ENCODE measurements around the gene WDR59. TPM values are rescaled to one million over a fixed set of nuclear protein-coding genes. Genes with fewer than 3 reads are reported as not detected.
"Not testable (repeated sequence)": the region's sequence is repeated elsewhere in the genome, so short reads cannot be mapped to it uniquely, and the experiment has no call there.

WDR59 gene, protein sequence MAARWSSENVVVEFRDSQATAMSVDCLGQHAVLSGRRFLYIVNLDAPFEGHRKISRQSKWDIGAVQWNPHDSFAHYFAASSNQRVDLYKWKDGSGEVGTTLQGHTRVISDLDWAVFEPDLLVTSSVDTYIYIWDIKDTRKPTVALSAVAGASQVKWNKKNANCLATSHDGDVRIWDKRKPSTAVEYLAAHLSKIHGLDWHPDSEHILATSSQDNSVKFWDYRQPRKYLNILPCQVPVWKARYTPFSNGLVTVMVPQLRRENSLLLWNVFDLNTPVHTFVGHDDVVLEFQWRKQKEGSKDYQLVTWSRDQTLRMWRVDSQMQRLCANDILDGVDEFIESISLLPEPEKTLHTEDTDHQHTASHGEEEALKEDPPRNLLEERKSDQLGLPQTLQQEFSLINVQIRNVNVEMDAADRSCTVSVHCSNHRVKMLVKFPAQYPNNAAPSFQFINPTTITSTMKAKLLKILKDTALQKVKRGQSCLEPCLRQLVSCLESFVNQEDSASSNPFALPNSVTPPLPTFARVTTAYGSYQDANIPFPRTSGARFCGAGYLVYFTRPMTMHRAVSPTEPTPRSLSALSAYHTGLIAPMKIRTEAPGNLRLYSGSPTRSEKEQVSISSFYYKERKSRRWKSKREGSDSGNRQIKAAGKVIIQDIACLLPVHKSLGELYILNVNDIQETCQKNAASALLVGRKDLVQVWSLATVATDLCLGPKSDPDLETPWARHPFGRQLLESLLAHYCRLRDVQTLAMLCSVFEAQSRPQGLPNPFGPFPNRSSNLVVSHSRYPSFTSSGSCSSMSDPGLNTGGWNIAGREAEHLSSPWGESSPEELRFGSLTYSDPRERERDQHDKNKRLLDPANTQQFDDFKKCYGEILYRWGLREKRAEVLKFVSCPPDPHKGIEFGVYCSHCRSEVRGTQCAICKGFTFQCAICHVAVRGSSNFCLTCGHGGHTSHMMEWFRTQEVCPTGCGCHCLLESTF
- 10 to 100 TPM; 14.3 to 16.5 (median 14.6) TPM for polyA plus RNA-seq

DNA sequence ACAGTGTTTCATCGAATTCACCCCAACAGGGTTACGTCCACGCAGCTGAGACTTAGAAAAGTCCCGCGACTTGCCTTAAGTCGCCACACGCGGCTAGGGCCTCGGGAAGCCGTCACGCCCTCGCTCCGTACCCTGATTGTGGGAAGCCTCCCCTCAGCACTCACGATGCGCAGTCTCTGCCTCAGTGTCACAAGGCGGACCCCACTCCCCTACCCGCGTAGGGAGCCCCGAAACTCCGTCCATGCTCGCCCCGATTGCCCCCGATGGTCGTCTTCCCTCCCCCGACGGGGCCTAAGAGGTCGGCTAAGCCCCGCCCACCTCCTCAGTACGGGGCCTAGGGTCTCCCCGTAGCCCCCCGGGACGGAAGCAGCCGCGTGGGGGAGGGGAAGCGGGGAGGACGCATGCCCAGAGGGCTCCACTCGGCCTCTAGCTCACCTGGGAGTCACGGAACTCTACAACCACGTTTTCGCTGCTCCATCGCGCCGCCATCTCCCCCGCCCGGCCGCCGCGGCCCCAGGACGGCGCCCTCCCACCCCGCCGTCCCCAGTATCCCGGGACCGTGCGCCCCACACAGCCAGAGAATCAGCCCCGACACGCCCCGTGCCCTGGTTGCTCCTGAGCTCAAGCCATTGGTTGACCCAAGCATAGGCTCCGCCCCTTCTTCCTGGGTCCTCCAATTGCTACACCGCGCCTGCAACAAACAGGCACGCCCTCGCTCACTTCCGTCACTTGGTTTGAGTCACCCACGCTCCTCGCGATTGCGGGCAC lies at the start of gene WDR59:
Gene WDR59 (minus strand): TSS at position 595 of the 768 bp plus-strand sequence. CDS start 106 bp downstream, at position 489.
- no peak within 1 kb of the TSS for H3K27ac ChIP-seq (ENCODE audit: low read depth, low read length)
- 1% methylated on average over 50 to 68 of the region's 68 CpGs for WGBS, 3 donors

DNA sequence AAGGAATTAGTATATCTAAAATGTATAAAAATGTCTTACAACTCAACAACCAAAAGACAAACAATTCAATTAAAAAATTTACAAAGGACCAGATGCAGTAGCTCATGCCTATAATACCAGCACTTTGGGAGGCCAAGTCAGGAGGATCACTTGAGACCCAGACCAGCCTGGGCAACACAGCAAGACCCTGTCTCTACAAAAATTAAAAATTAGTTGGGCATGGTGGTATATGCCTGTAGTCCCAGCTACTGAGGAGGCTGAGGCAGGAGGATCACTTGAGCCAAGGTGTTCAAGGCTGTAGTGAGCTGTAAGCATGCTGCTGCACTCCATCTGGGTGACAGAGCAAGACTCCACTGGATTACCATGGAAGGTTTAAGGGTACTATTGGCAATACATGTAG lies 47.7 kb upstream of the WDR59 start:
- no peak overlapping the region for H3K27ac ChIP-seq (ENCODE audit: low read depth, low read length)

DNA sequence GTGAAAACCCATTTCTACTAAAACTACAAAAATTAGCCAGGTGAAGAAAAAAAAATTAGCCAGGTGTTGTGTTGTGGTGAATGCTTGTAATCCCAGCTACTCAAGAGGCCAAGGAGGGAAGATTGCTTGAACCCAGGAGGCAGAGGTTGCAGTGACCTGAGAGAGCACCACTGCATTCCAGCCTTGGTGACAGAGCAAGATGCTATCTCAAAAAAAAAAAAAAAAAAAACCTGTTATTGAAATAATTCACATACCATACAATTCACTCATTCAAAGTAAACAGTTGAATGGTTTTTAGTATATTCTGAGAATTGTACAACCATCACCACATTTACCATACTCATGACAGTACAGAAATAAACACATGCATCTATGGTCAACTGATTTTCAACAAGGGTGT lies 44.9 kb upstream of the WDR59 start:
- H3K27ac ChIP-seq (ENCODE audit: low read depth, low read length), result no peak overlapping the region

DNA sequence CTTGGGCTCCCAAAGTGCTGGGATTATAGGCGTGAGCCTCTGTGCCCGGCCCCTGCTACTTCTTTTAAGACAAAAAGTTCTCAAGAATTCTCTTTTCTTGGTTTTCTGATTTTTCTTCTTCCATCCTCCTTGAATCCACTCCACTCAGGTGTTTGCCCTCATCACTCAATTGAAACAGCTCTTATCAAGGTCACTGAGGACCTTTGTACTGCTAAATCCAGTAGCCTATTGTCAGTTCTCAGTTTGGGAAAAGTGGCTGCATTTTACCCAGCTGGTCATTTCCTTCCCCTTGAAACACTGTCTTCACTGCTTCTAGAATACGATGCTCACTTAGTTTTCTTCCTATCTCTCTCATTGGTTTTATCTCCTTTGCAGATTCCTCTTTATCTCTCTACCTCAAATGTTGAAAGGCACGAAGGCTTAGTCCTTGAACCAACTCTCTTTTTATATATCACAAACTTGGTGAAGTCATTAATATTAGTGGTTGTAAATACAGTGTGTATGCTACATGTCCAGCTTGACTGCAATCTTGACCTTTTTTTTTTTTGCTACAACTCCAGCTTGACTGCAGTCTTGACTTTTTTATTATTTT lies 43.7 kb upstream of the WDR59 start:
- H3K27ac ChIP-seq (ENCODE audit: low read depth, low read length), result no peak overlapping the region
- WGBS, 3 donors, result 71 to 73% (median 73%) methylated on average over 4 of the region's 4 CpGs

DNA sequence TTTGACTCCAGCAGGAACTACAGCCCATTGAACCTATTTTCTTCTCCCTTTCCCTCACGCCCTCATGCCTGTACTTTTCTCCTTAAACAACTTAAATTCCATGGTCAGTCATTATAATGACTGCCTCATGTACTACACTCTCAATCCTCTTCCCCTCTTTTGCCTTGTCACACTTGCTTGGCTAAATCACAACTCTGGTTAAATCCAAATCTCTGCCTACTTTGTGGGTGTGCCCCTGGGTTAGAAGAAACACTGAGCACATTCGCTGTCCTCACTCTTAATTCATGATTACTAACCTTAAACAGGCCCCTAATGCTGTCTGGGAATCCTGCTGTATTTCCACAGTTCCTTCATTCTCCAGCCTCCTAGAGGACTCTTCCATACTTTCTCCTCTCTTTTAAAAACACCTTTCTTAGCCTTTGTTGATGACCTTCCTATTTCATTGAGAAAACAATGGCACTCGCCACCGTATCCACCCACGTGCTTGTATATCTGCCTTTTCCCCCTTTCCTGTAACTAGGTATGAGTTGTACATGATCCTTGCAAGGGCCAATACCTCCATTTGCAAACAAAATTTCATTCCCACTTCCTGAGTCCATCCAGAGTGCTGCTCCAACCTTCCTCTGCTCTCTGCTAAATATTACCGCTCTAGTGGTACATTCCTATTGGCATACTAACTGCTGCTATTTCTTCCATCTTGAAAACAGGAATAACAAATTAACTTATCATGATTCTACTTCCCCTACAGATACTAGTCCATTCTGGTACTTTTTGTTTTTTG lies 42.8 kb upstream of the WDR59 start:
- no peak overlapping the region for H3K27ac ChIP-seq (ENCODE audit: low read depth, low read length)
- WGBS, 3 donors, result 86 to 94% (median 91%) methylated on average over 6 of the region's 6 CpGs

DNA sequence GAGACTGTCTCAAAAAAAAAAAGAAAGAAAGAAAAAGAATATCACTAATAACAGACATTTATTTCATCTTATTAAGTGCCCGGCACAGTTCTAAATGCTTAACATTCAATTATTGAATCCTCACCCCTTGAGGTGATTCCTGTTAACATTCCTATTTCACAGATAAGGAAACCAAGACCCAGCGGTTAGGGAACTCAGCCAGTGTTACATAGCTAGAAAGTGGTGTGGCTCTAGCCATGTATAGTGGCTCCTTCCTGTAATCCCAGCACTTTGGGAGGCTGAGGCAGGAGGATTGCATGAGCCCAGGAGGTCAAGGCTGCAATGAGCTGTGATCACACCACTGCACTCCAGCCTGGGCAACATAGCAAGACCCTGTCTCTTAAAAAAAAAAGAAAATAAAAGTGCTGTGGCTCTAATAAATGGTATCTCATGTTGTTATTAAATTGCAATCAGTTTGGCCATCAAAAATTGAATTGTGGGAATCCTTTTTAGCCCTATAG lies 42.0 kb upstream of the WDR59 start:
- H3K27ac ChIP-seq (ENCODE audit: low read depth, low read length), result no peak overlapping the region
- WGBS, 3 donors, result 84 to 93% (median 89%) methylated on average over 2 of the region's 2 CpGs

DNA sequence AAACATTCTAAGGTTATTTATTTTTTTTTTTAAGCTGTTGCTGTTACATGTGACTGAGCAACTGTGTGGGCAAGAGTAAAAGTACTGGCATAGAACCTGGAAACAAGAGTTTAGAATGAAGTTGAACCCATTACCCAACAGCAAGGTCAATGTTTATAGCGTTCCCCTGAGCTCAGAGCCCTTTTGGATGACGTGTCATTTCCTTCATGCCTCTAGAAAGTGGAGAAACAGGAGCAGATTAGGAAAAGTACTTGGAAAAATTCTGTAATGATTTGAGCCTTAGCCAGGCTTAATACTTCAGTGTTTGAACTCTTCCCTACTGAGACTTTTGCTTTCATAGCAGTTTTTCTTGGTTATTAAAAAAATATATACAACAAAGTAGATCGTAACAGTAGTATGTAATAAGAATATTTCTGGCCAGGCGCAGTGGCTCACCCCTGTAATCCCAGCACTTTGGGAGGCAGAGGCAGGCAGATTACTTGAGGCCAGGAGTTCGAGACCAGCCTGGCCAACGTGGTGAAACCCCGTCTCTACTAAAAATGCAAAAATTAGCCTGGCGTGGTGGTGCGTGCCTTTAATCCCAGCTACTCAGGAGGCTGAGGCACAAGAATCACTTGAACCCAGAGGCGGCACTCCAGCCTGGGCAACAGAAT lies 41.4 kb upstream of the WDR59 start:
- WGBS, 3 donors, result 55 to 74% (median 61%) methylated on average over 10 of the region's 10 CpGs
- not testable (repeated sequence) for H3K27ac ChIP-seq (ENCODE audit: low read depth, low read length)

DNA sequence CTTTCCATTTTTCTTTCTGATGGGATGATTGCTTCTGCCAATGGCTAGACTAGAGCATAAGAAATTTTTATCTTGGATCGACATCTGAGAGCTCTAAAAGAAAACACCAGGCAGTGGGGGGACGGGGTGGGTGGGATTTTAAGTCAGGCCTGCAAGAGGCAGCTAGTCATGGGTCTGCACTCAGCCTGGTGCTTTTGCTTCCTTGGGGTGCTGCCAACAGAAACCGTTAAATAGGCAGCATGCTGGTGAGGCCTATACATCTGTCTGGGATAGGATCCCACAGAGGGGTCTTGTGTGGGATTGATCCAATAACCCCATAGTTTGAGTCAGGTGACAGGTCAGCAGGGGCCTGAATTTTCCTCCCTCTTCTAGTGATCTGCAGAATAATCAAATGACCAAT lies 40.8 kb upstream of the WDR59 start:
- H3K27ac ChIP-seq (ENCODE audit: low read depth, low read length), result peak overlapping the region; percentile 68
- WGBS, 3 donors, result 22 to 64% (median 22%) methylated on average over 3 of the region's 3 CpGs

DNA sequence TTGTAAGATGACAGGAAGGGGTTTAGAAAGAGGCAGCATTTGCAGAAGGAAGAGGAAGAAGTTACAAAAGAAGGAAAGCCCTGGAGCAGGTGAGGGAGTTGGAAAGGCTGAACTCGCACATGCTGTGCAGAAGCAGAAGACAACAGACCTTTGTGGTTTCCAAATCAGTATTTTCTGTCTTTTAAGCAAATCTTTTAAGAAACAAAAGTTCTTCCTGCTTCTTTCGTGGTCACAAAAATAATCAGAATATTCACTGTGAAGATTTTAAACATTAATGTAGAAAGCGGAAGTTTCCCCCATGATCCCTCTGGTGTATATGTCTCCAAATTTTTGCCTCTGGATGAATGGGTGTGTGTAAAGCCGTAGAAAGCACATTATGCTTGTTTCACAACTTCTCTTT lies 39.7 kb upstream of the WDR59 start:
- 47 to 83% (median 51%) methylated on average over 4 of the region's 4 CpGs for WGBS, 3 donors
- H3K27ac ChIP-seq (ENCODE audit: low read depth, low read length), result no peak overlapping the region

DNA sequence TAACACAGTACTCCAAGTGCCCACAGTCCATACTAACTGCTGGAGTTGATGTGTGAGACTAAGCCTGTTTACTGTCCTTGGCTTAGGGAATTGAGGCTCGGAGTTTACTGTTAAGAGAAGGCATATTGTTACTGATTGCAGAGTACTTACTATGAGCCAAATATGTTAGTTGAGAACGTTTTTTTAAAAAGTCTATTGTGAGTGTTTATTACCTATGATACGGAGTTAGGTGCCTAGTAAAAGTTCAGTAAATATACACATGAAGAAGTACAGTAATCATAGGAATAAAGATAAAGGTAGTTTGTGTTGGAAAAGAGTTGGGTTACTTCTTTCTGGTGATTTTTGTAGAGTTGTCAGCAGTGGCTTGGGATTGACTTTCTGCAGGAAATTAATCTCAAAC lies 39.3 kb upstream of the WDR59 start:
- H3K27ac ChIP-seq (ENCODE audit: low read depth, low read length), result no peak overlapping the region
- 59 to 66% (median 60%) methylated on average over 3 of the region's 3 CpGs for WGBS, 3 donors

DNA sequence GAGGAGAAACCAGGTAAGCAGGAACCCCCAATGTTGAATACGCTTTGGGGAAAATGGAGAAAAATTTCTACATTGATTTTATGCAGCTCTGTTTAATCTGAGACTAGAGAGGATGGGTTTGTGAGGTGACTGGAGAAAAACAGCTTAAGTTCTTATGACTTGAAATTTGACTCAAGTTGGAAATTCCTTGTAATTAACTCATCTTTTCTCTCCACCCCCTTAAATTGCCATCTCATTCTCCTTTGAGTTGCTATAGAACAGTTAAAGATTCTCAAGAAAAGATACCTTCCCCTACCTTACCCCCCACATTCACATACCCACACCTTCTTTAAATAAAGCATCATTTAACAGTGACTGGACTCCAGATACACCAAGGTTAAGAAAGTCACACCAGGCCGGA lies 38.1 kb upstream of the WDR59 start:
- no peak overlapping the region for H3K27ac ChIP-seq (ENCODE audit: low read depth, low read length)
- 95 to 98% (median 95%) methylated on average over 2 of the region's 2 CpGs for WGBS, 3 donors

DNA sequence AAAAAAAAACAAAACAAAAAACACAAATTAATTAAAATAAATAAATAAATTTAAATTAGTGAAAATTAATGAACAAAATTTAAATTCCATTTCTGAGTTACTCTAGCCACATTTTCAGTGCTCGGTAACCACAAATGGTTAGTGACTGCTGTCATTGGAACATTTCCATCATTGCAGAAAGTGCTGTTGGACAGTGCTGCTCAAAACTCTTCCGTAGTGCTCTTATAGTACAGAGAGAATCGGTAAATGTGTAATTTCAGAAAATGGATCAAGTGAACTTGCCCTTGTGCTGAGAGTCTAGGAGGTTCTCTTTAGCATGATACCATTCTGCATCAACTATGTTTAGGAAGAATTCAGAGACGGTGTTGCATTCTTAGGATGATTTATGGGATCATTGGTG lies 37.6 kb upstream of the WDR59 start:
- no peak overlapping the region for H3K27ac ChIP-seq (ENCODE audit: low read depth, low read length)
- 95 to 97% (median 97%) methylated on average over 4 of the region's 4 CpGs for WGBS, 3 donors

DNA sequence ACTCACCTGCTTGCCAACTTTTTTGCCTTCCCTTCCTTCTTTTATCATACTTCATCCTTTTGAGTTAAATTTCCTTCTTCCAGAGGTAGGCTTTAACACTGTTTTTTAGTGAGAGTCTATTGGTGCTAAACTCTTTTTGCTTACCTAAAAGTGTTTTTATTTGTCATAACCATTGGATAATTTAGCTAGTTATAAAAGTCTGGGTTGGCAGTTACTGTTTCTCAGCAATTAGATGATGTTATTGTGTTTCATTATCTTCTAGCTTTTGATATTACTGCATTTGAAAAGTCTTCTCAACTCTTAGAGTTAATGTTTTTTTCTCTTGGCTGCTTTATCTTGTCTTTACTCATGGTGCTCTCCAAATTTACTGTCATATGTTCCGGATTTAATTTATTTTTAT lies 36.5 kb upstream of the WDR59 start:
- 72 to 94% (median 83%) methylated on average over 1 of the region's 1 CpG for WGBS, 3 donors

DNA sequence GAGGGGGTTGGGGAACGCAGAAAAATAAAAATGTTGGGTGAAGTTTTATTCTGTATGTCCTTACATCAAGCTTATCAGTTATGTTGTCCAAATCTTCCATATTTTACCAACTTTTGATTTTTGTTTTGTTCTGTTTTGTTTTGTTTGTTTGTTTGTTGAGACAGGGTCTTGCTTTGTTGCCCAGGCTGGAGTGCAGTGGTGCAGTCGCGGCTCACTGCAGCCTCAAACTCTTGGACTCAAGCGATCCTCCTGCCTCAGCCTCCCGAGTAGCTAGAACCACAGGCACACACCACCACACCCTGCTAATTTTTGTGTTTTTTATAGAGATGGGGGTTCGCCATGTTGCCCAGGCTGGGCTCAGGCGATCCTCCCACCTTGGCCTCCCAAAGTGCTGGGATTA lies 34.7 kb upstream of the WDR59 start:
- H3K27ac ChIP-seq (ENCODE audit: low read depth, low read length), result no peak overlapping the region
- 98% methylated on average over 7 of the region's 7 CpGs for WGBS, 3 donors

More for the DNA sequence above, 36.5 kb upstream of the WDR59 start:
- no peak overlapping the region for H3K27ac ChIP-seq (ENCODE audit: low read depth, low read length)

DNA sequence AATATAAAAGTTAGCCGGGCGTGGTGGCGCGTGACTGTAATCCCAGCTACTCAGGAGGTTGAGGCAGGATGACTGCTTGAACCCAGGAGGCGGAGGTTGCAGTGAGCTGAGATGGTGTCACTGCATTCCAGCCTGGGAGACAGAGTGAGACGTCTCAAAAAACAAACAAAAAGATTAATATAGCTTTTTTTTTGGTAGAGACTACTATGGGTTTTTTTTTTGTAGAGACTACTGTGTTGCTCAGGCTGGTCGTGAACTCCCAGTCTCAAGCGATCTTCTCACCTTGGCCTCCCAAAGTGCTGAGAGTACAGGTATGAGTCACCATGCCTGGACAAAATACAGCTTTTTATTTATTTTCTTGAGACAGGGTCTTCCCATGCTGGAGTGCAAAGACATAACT lies 34.1 kb upstream of the WDR59 start:
- WGBS, 3 donors, result 87 to 92% (median 90%) methylated on average over 8 of the region's 8 CpGs
- H3K27ac ChIP-seq (ENCODE audit: low read depth, low read length), result no peak overlapping the region

DNA sequence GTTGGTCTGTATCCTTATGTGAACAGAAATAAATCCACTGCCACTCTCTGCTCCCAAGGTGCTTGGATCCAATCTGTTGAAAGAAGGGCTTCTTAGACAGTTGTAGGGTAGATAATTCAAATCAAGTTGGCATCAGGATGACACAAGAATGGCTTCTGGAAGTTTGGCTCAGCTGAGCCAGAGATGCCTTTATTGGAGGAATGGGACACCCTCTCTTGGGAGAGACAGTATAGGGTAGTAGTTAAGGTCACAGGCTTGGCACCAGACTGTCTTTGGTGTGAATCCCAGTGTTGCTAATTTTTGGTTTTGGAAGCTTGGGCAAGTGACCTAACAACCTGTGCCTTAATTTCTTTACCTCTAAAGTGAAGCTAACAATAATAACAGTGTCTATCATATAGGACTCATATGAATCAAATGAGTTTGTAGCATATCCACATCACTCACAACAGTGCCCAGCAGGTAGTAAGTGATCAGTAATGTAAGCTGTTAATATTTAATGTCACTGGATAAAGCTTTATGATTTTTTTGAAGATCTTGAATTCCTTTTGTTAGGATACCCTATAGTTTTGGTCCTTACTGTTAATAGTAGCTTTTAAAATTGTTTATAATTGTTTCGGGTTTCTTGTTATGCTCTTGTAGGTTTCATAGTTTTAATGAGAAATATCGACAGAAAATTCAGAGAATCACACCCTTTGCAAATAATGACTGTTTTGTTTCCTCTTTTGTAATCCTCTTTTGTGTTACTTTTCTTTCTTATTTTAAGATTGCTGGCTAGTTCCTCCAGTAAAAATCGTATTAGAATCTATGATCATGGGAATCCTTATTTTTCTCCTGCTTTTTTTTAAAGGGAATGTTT lies 33.0 kb upstream of the WDR59 start:
- no peak overlapping the region for H3K27ac ChIP-seq (ENCODE audit: low read depth, low read length)
- WGBS, 3 donors, result 44 to 55% (median 45%) methylated on average over 3 of the region's 3 CpGs

Measured in adipose tissue (tissue), 3 donors.